ENCODE results near the gene TRPV5. TPM values are rescaled to one million over a fixed set of nuclear protein-coding genes. Genes with fewer than 3 reads are reported as not detected.

Gene TRPV5
- total and polyA plus RNA-seq, 2 donors: 0.26 TPM; not detected in 1

GRCh38 chr7:142933092-142933475 lies 462 bp downstream of the TRPV5 start:
- Histone ChIP-seq H3K4me3 (ENCODE audit: low read depth, low read length) (no peak overlapping the region), H3K4me1 (ENCODE audit: insufficient read depth) (no peaks in the 10 kb centered on the region), H3K27ac (ENCODE audit: low read depth) (no peak overlapping the region), H3K36me3 (ENCODE audit: insufficient read depth) (no peaks in the 10 kb centered on the region)
- no peak for DNase-seq (ENCODE audit: extremely low spot score)
- WGBS: 81% methylated on average over 7 of the region's 7 CpGs

GRCh38 chr7:142932386-142933091 lies 1.0 kb downstream of the TRPV5 start:
- 52% methylated on average over 5 of the region's 5 CpGs for WGBS
- Histone ChIP-seq H3K4me3 (ENCODE audit: low read depth, low read length) (no peak overlapping the region), H3K4me1 (ENCODE audit: insufficient read depth) (no peaks in the 10 kb centered on the region), H3K36me3 (ENCODE audit: insufficient read depth) (no peaks in the 10 kb centered on the region), H3K27ac (ENCODE audit: low read depth) (no peak overlapping the region)
- no peak for DNase-seq (ENCODE audit: extremely low spot score)

GRCh38 chr7:142930126-142930730 lies 3.3 kb downstream of the TRPV5 start:
- no peaks in the 10 kb centered on the region for H3K36me3 ChIP-seq (ENCODE audit: insufficient read depth)
- H3K4me3 ChIP-seq (ENCODE audit: low read depth, low read length): no peak overlapping the region
- no peaks in the 10 kb centered on the region for H3K4me1 ChIP-seq (ENCODE audit: insufficient read depth)
- H3K27ac ChIP-seq (ENCODE audit: low read depth): no peak overlapping the region
- DNase-seq (ENCODE audit: extremely low spot score): no peak
- WGBS: 91% methylated on average over 11 of the region's 11 CpGs

GRCh38 chr7:142927949-142928348 lies 5.6 kb downstream of the TRPV5 start:
- no peak overlapping the region for H3K4me3 ChIP-seq (ENCODE audit: low read depth, low read length)
- H3K27ac ChIP-seq (ENCODE audit: low read depth): no peak overlapping the region
- no peaks in the 10 kb centered on the region for H3K36me3 ChIP-seq (ENCODE audit: insufficient read depth)
- 79% methylated on average over 8 of the region's 8 CpGs for WGBS
- DNase-seq (ENCODE audit: extremely low spot score): no peak
- no peaks in the 10 kb centered on the region for H3K4me1 ChIP-seq (ENCODE audit: insufficient read depth)

GRCh38 chr7:142927085-142927745 lies 6.3 kb downstream of the TRPV5 start:
- 51% methylated on average over 7 of the region's 7 CpGs for WGBS
- no peak overlapping the region for H3K4me3 ChIP-seq (ENCODE audit: low read depth, low read length)
- no peak overlapping the region for H3K27ac ChIP-seq (ENCODE audit: low read depth)
- H3K36me3 ChIP-seq (ENCODE audit: insufficient read depth): no peaks in the 10 kb centered on the region
- no peaks in the 10 kb centered on the region for H3K4me1 ChIP-seq (ENCODE audit: insufficient read depth)
- no peak for DNase-seq (ENCODE audit: extremely low spot score)

- no peak overlapping the region for H3K27ac ChIP-seq (ENCODE audit: low read depth)
- WGBS: 55% methylated on average over 12 of the region's 12 CpGs
Observed at GRCh38 chr7:142925413-142925812, 8.1 kb downstream of the TRPV5 start.

GRCh38 chr7:142923391-142923790 lies 10.2 kb downstream of the TRPV5 start:
- Histone ChIP-seq H3K27ac (ENCODE audit: low read depth) (no peak overlapping the region), H3K36me3 (ENCODE audit: insufficient read depth) (no peaks in the 10 kb centered on the region), H3K4me1 (ENCODE audit: insufficient read depth) (no peaks in the 10 kb centered on the region), H3K4me3 (ENCODE audit: low read depth, low read length) (no peak overlapping the region)
- no peak for DNase-seq (ENCODE audit: extremely low spot score)
- 62% methylated on average over 2 of the region's 2 CpGs for WGBS

More at GRCh38 chr7:142925413-142925812, 8.1 kb downstream of the TRPV5 start:
- H3K4me1 ChIP-seq (ENCODE audit: insufficient read depth): no peaks in the 10 kb centered on the region
- H3K36me3 ChIP-seq (ENCODE audit: insufficient read depth): no peaks in the 10 kb centered on the region
- DNase-seq (ENCODE audit: extremely low spot score): no peak
- no peak overlapping the region for H3K4me3 ChIP-seq (ENCODE audit: low read depth, low read length)

GRCh38 chr7:142919656-142920055 lies 13.9 kb downstream of the TRPV5 start:
- no peak for DNase-seq (ENCODE audit: extremely low spot score)
- H3K36me3 ChIP-seq (ENCODE audit: insufficient read depth): no peaks in the 10 kb centered on the region
- no peak overlapping the region for H3K27ac ChIP-seq (ENCODE audit: low read depth)
- H3K4me1 ChIP-seq (ENCODE audit: insufficient read depth): no peaks in the 10 kb centered on the region
- no peak overlapping the region for H3K4me3 ChIP-seq (ENCODE audit: low read depth, low read length)
- WGBS: 81% methylated on average over 3 of the region's 3 CpGs

- no peaks in the 10 kb centered on the region for H3K36me3 ChIP-seq (ENCODE audit: insufficient read depth)
- H3K4me1 ChIP-seq (ENCODE audit: insufficient read depth): no peaks in the 10 kb centered on the region
Observed at GRCh38 chr7:142918901-142919300, 14.6 kb downstream of the TRPV5 start.

GRCh38 chr7:142917447-142917846 lies 16.1 kb downstream of the TRPV5 start:
- Histone ChIP-seq H3K4me1 (ENCODE audit: insufficient read depth) (peaks cover 1% of the 10 kb centered on the region), H3K27ac (ENCODE audit: low read depth) (no peak overlapping the region), H3K36me3 (ENCODE audit: insufficient read depth) (no peaks in the 10 kb centered on the region), H3K4me3 (ENCODE audit: low read depth, low read length) (no peak overlapping the region)
- DNase-seq (ENCODE audit: extremely low spot score): no peak
- 77% methylated on average over 3 of the region's 3 CpGs for WGBS

More at GRCh38 chr7:142918901-142919300, 14.6 kb downstream of the TRPV5 start:
- H3K27ac ChIP-seq (ENCODE audit: low read depth): no peak overlapping the region
- no peak for DNase-seq (ENCODE audit: extremely low spot score)
- no peak overlapping the region for H3K4me3 ChIP-seq (ENCODE audit: low read depth, low read length)
- WGBS: 58% methylated on average over 2 of the region's 2 CpGs

GRCh38 chr7:142916508-142916907 lies 17.0 kb downstream of the TRPV5 start:
- Histone ChIP-seq H3K4me1 (ENCODE audit: insufficient read depth) (peaks cover 1% of the 10 kb centered on the region), H3K27ac (ENCODE audit: low read depth) (no peak overlapping the region), H3K4me3 (ENCODE audit: low read depth, low read length) (no peak overlapping the region), H3K36me3 (ENCODE audit: insufficient read depth) (no peaks in the 10 kb centered on the region)
- WGBS: 43% methylated on average over 2 of the region's 2 CpGs
- no peak for DNase-seq (ENCODE audit: extremely low spot score)

GRCh38 chr7:142915315-142915714 lies 18.2 kb downstream of the TRPV5 start:
- no peak for DNase-seq (ENCODE audit: extremely low spot score)
- no peaks in the 10 kb centered on the region for H3K36me3 ChIP-seq (ENCODE audit: insufficient read depth)
- no peak overlapping the region for H3K4me3 ChIP-seq (ENCODE audit: low read depth, low read length)
- peaks cover 1% of the 10 kb centered on the region for H3K4me1 ChIP-seq (ENCODE audit: insufficient read depth)
- no peak overlapping the region for H3K27ac ChIP-seq (ENCODE audit: low read depth)
- 91% methylated on average over 8 of the region's 8 CpGs for WGBS

- Histone ChIP-seq H3K36me3 (ENCODE audit: insufficient read depth) (no peaks in the 10 kb centered on the region), H3K4me1 (ENCODE audit: insufficient read depth) (peaks cover 1% of the 10 kb centered on the region), H3K27ac (ENCODE audit: low read depth) (no peak overlapping the region), H3K4me3 (ENCODE audit: low read depth, low read length) (no peak overlapping the region)
- DNase-seq (ENCODE audit: extremely low spot score): no peak
- WGBS: 31% methylated on average over 1 of the region's 1 CpG
Observed at GRCh38 chr7:142914121-142914520, 19.4 kb downstream of the TRPV5 start.

- Histone ChIP-seq H3K4me3 (ENCODE audit: low read depth, low read length) (no peak overlapping the region), H3K36me3 (ENCODE audit: insufficient read depth) (no peaks in the 10 kb centered on the region), H3K27ac (ENCODE audit: low read depth) (no peak overlapping the region), H3K4me1 (ENCODE audit: insufficient read depth) (peaks cover 1% of the 10 kb centered on the region)
- 78% methylated on average over 2 of the region's 2 CpGs for WGBS
- DNase-seq (ENCODE audit: extremely low spot score): no peak
Observed at GRCh38 chr7:142913566-142913965, 20.0 kb downstream of the TRPV5 start.

Data from urinary bladder (tissue), 4 donors.